ENCODE data around the gene HNRNPH2. TPM values are rescaled to one million over a fixed set of nuclear protein-coding genes. Genes with fewer than 3 reads are reported as not detected.

HNRNPH2 gene
- total and polyA plus RNA-seq, 7 experiments from 2014 or later: 32.1 to 103 (median 43.4) TPM

- DNase-seq: no peak
- intact Hi-C loops (cut with micrococcal nuclease): no loop called here
- Histone ChIP-seq H3K27me3 (ENCODE audit: control insufficient read depth in 2 of 2, insufficient read depth in 2 of 2, low read length in 2 of 2) (no peaks in the 10 kb centered on the region), H3K27ac (ENCODE audit: low read depth, low read length) (no peak overlapping the region), H3K9me3 (ENCODE audit: control insufficient read depth in 2 of 3, low read length in 3 of 3) (no peaks in the 10 kb centered on the region), H3K4me3 (ENCODE audit: low read length) (no peak overlapping the region), H3K4me1 (ENCODE audit: control insufficient read depth in 2 of 2, insufficient read depth in 2 of 2, low read length in 2 of 2) (no peaks in the 10 kb centered on the region), H3K36me3 (ENCODE audit: control insufficient read depth in 2 of 3, insufficient read depth in 3 of 3, low read length in 3 of 3) (no peaks in the 10 kb centered on the region)
- no peak for ATAC-seq
- Mint-ChIP-seq H3K9me3 (peaks cover 0 to 2% (median 0%) of the 10 kb centered on the region in 11 donors), H3K4me1 (peaks cover 0 to 4% (median 0%) of the 10 kb centered on the region in 7 donors), H3K27me3 (peaks cover 0 to 3% (median 0%) of the 10 kb centered on the region in 5 donors), H3K36me3 (no peaks in the 10 kb centered on the region), H3K27ac (no peak overlapping the region), H3K4me3 (no peak overlapping the region)
- ChIA-PET POLR2A (no interaction called here), CTCF (no interaction called here)
Observed at GRCh38 chrX:101368800-101369199, 39.2 kb upstream of the HNRNPH2 start.

- H3K9me3 Mint-ChIP-seq: peaks cover 0 to 2% (median 0%) of the 10 kb centered on the region in 11 donors
- no peaks in the 10 kb centered on the region for H3K27me3 ChIP-seq (ENCODE audit: control insufficient read depth in 2 of 2, insufficient read depth in 2 of 2, low read length in 2 of 2)
- POLR2A ChIA-PET: no interaction called here
- intact Hi-C loops (cut with micrococcal nuclease): no loop called here
- H3K36me3 Mint-ChIP-seq: no peaks in the 10 kb centered on the region
- peaks cover 0 to 4% (median 0%) of the 10 kb centered on the region in 7 donors for H3K4me1 Mint-ChIP-seq
- no peak overlapping the region for H3K27ac Mint-ChIP-seq
- peaks cover 0 to 9% (median 0%) of the 10 kb centered on the region in 5 donors for H3K27me3 Mint-ChIP-seq
- H3K4me1 ChIP-seq (ENCODE audit: control insufficient read depth in 2 of 2, insufficient read depth in 2 of 2, low read length in 2 of 2): no peaks in the 10 kb centered on the region
- CTCF ChIA-PET: no interaction called here
- no peak for DNase-seq
- no peak overlapping the region for H3K4me3 ChIP-seq (ENCODE audit: low read length)
- no peak for ATAC-seq
- no peaks in the 10 kb centered on the region for H3K36me3 ChIP-seq (ENCODE audit: control insufficient read depth in 2 of 3, insufficient read depth in 3 of 3, low read length in 3 of 3)
- no peak overlapping the region for H3K27ac ChIP-seq (ENCODE audit: low read depth, low read length)
- H3K9me3 ChIP-seq (ENCODE audit: control insufficient read depth in 2 of 3, low read length in 3 of 3): no peaks in the 10 kb centered on the region
- no peak overlapping the region for H3K4me3 Mint-ChIP-seq
Observed at GRCh38 chrX:101369687-101370086, 38.3 kb upstream of the HNRNPH2 start.

- no peaks in the 10 kb centered on the region for H3K36me3 ChIP-seq (ENCODE audit: control insufficient read depth in 2 of 3, insufficient read depth in 3 of 3, low read length in 3 of 3)
- ATAC-seq (no peak), DNase-seq (no peak)
- ChIA-PET CTCF (no interaction called here), POLR2A (no interaction called here)
- H3K27me3 ChIP-seq (ENCODE audit: control insufficient read depth in 2 of 2, insufficient read depth in 2 of 2, low read length in 2 of 2): no peaks in the 10 kb centered on the region
- no peak overlapping the region for H3K27ac Mint-ChIP-seq
- intact Hi-C loops (cut with micrococcal nuclease): no loop called here
- no peak overlapping the region for H3K27ac ChIP-seq (ENCODE audit: low read depth, low read length)
- no peaks in the 10 kb centered on the region for H3K4me1 ChIP-seq (ENCODE audit: control insufficient read depth in 2 of 2, insufficient read depth in 2 of 2, low read length in 2 of 2)
- peaks cover 0 to 9% (median 0%) of the 10 kb centered on the region in 5 donors for H3K27me3 Mint-ChIP-seq
- H3K9me3 ChIP-seq (ENCODE audit: control insufficient read depth in 2 of 3, low read length in 3 of 3): no peaks in the 10 kb centered on the region
- no peaks in the 10 kb centered on the region for H3K9me3 Mint-ChIP-seq
- H3K4me3 ChIP-seq (ENCODE audit: low read length): no peak overlapping the region
- no peaks in the 10 kb centered on the region for H3K36me3 Mint-ChIP-seq
- H3K4me1 Mint-ChIP-seq: peaks cover 0 to 4% (median 0%) of the 10 kb centered on the region in 7 donors
- H3K4me3 Mint-ChIP-seq: no peak overlapping the region
Observed at GRCh38 chrX:101370888-101371504, 37.0 kb upstream of the HNRNPH2 start.

GRCh38 chrX:101377547-101377946 is 30.5 kb upstream of the HNRNPH2 start:
- H3K27ac Mint-ChIP-seq: no peak overlapping the region
- no peaks in the 10 kb centered on the region for H3K4me1 Mint-ChIP-seq
- no peaks in the 10 kb centered on the region for H3K27me3 ChIP-seq (ENCODE audit: control insufficient read depth in 2 of 2, insufficient read depth in 2 of 2, low read length in 2 of 2)
- H3K9me3 Mint-ChIP-seq: no peaks in the 10 kb centered on the region
- DNase-seq (no peak), ATAC-seq (no peak)
- no peak overlapping the region for H3K27ac ChIP-seq (ENCODE audit: low read depth, low read length)
- no peak overlapping the region for H3K4me3 ChIP-seq (ENCODE audit: low read length)
- H3K4me3 Mint-ChIP-seq: no peak overlapping the region
- no peaks in the 10 kb centered on the region for H3K9me3 ChIP-seq (ENCODE audit: control insufficient read depth in 2 of 3, low read length in 3 of 3)
- H3K27me3 Mint-ChIP-seq: peaks cover 0 to 5% (median 0%) of the 10 kb centered on the region in 5 donors
- POLR2A ChIA-PET: no interaction called here
- intact Hi-C loops (cut with micrococcal nuclease): no loop called here
- H3K4me1 ChIP-seq (ENCODE audit: control insufficient read depth in 2 of 2, insufficient read depth in 2 of 2, low read length in 2 of 2): no peaks in the 10 kb centered on the region
- no peaks in the 10 kb centered on the region for H3K36me3 Mint-ChIP-seq
- no peaks in the 10 kb centered on the region for H3K36me3 ChIP-seq (ENCODE audit: control insufficient read depth in 2 of 3, insufficient read depth in 3 of 3, low read length in 3 of 3)
- CTCF ChIA-PET: no interaction called here

- Histone ChIP-seq H3K27me3 (ENCODE audit: control insufficient read depth in 2 of 2, insufficient read depth in 2 of 2, low read length in 2 of 2) (no peaks in the 10 kb centered on the region), H3K36me3 (ENCODE audit: control insufficient read depth in 2 of 3, insufficient read depth in 3 of 3, low read length in 3 of 3) (no peaks in the 10 kb centered on the region), H3K9me3 (ENCODE audit: control insufficient read depth in 2 of 3, low read length in 3 of 3) (no peaks in the 10 kb centered on the region), H3K4me3 (ENCODE audit: low read length) (no peak overlapping the region), H3K4me1 (ENCODE audit: control insufficient read depth in 2 of 2, insufficient read depth in 2 of 2, low read length in 2 of 2) (no peaks in the 10 kb centered on the region), H3K27ac (ENCODE audit: low read depth, low read length) (no peak overlapping the region)
- H3K27me3 Mint-ChIP-seq: no peaks in the 10 kb centered on the region
- ATAC-seq (no peak), DNase-seq (no peak)
- no peak overlapping the region for H3K4me3 Mint-ChIP-seq
- intact Hi-C loops (cut with micrococcal nuclease): no loop called here
- peaks cover 0 to 1% (median 0%) of the 10 kb centered on the region in 11 donors for H3K9me3 Mint-ChIP-seq
- peaks cover 0 to 3% (median 0%) of the 10 kb centered on the region in 7 donors for H3K4me1 Mint-ChIP-seq
- ChIA-PET CTCF (no interaction called here), POLR2A (no interaction called here)
- no peak overlapping the region for H3K27ac Mint-ChIP-seq
- no peaks in the 10 kb centered on the region for H3K36me3 Mint-ChIP-seq
Observed at GRCh38 chrX:101383679-101384205, 24.3 kb upstream of the HNRNPH2 start.

DNA sequence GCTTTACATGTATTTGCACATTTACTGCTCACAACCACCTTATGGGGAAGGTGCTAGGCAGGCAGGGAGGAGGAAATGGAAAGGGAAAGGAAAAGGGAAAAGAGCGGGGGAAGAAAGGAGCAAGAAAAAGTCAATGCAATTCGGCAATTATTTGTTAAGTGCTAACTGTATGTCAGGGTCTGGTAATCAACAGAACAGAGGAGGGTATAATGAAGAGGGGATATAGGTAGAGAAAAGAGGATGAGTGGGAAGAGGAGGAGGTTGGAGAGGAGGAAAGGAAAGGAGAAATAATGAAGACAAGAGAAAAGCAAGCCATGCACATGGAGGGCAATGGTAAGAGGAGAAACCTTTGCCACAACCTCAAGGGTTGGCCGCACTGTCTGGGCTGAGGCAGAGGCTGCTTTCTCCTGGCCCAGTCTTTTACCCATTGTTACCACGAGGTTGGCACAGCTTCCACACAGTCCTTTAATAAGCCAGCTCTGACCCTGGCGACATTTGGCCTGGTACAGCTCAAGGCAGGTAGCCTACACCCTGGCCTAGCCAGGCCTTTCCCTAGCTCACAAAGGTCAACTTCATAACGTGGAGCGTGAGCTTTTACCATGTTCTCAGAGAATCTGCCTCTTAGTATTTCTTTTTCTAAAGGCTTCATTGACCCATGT is 22.9 kb upstream of the HNRNPH2 start:
- no peak overlapping the region for H3K4me3 Mint-ChIP-seq
- ChIA-PET POLR2A (no interaction called here), CTCF (no interaction called here)
- Histone ChIP-seq H3K27me3 (ENCODE audit: control insufficient read depth in 2 of 2, insufficient read depth in 2 of 2, low read length in 2 of 2) (no peaks in the 10 kb centered on the region), H3K4me1 (ENCODE audit: control insufficient read depth in 2 of 2, insufficient read depth in 2 of 2, low read length in 2 of 2) (peaks cover 0 to under 1% of the 10 kb centered on the region in 2 donors), H3K9me3 (ENCODE audit: control insufficient read depth in 2 of 3, low read length in 3 of 3) (no peaks in the 10 kb centered on the region), H3K4me3 (ENCODE audit: low read length) (no peak overlapping the region), H3K27ac (ENCODE audit: low read depth, low read length) (no peak overlapping the region), H3K36me3 (ENCODE audit: control insufficient read depth in 2 of 3, insufficient read depth in 3 of 3, low read length in 3 of 3) (no peaks in the 10 kb centered on the region)
- no peaks in the 10 kb centered on the region for H3K27me3 Mint-ChIP-seq
- no peak overlapping the region for H3K27ac Mint-ChIP-seq
- H3K9me3 Mint-ChIP-seq: peaks cover 0 to 1% (median 0%) of the 10 kb centered on the region in 11 donors
- ATAC-seq (no peak), DNase-seq (no peak)
- intact Hi-C loops (cut with micrococcal nuclease): no loop called here
- peaks cover 0 to 3% (median 0%) of the 10 kb centered on the region in 7 donors for H3K4me1 Mint-ChIP-seq
- no peaks in the 10 kb centered on the region for H3K36me3 Mint-ChIP-seq
